Activated naive CD4-positive, alpha-beta T cell treated with anti-CD3 and anti-CD28 coated beads, Interleukin-2, amount 10 ng/mL, durations not matched to agents 7 days and 5 days (primary cell): Measurements from ENCODE around the gene OXER1.

Experiments
- CTCF ChIA-PET: fragments of 350-600 bp; sonication (Branson Sonifier 250); formaldehyde crosslinking; loops from one replicate; lab custom pipeline; 2021; ENCODE audit warnings: antibody characterized with exemption; lab: Charles Lee
- DNase-seq: peaks from one replicate; pipeline ENCODE4 v3.0.0-alpha.2; 2020
- H3K27ac Mint-ChIP-seq: one replicate; pipeline ENCODE4 v1.8.0; 2021; ENCODE audit warnings: mild to moderate bottlenecking, moderate library complexity, mixed read lengths
- H3K27me3 Mint-ChIP-seq: one replicate; pipeline ENCODE4 v1.8.0; 2021; ENCODE audit warnings: mild to moderate bottlenecking, mixed read lengths
- H3K36me3 Mint-ChIP-seq: one replicate; pipeline ENCODE4 v1.8.0; 2021; ENCODE audit warnings: mixed read lengths
- H3K4me1 Mint-ChIP-seq: one replicate; pipeline ENCODE4 v1.8.0; 2021; ENCODE audit warnings: mixed read lengths
- H3K4me3 Mint-ChIP-seq: one replicate; pipeline ENCODE4 v1.8.0; 2021; ENCODE audit warnings: mild to moderate bottlenecking, moderate library complexity, mixed read lengths
- H3K9me3 Mint-ChIP-seq: one replicate; pipeline ENCODE4 v1.8.0; 2021; ENCODE audit warnings: mixed read lengths

The OXER1 gene

GRCh38 chr2:42788478-42788793, 24.5 kb upstream of the OXER1 start:
- Mint-ChIP-seq H3K27me3 (peaks cover 53% of the 10 kb centered on the region), H3K27ac (no peak overlapping the region)
- CTCF ChIA-PET, result no interaction called here

GRCh38 chr2:42787788-42788477, 24.0 kb upstream of the OXER1 start:
- CTCF ChIA-PET, result no interaction called here
- H3K27ac Mint-ChIP-seq, result no peak overlapping the region
- no peaks in the 10 kb centered on the region for H3K9me3 Mint-ChIP-seq
- peaks cover 6% of the 10 kb centered on the region for H3K4me1 Mint-ChIP-seq
- no peak overlapping the region for H3K4me3 Mint-ChIP-seq
- no peak for DNase-seq
- H3K27me3 Mint-ChIP-seq, result peaks cover 50% of the 10 kb centered on the region
- peaks cover 1% of the 10 kb centered on the region for H3K36me3 Mint-ChIP-seq

More at GRCh38 chr2:42788478-42788793, 24.5 kb upstream of the OXER1 start:
- peaks cover 9% of the 10 kb centered on the region for H3K4me1 Mint-ChIP-seq
- H3K9me3 Mint-ChIP-seq, result no peaks in the 10 kb centered on the region
- no peak for DNase-seq
- H3K36me3 Mint-ChIP-seq, result peaks cover 1% of the 10 kb centered on the region
- H3K4me3 Mint-ChIP-seq, result no peak overlapping the region

GRCh38 chr2:42787424-42787787, 23.5 kb upstream of the OXER1 start:
- peaks cover 6% of the 10 kb centered on the region for H3K4me1 Mint-ChIP-seq
- no peaks in the 10 kb centered on the region for H3K9me3 Mint-ChIP-seq
- peaks cover 47% of the 10 kb centered on the region for H3K27me3 Mint-ChIP-seq
- H3K36me3 Mint-ChIP-seq, result peaks cover 1% of the 10 kb centered on the region
- no peak overlapping the region for H3K4me3 Mint-ChIP-seq
- CTCF ChIA-PET, result no interaction called here
- H3K27ac Mint-ChIP-seq, result no peak overlapping the region
- no peak for DNase-seq

- H3K36me3 Mint-ChIP-seq, result no peaks in the 10 kb centered on the region
- H3K9me3 Mint-ChIP-seq, result no peaks in the 10 kb centered on the region
- H3K4me1 Mint-ChIP-seq, result peaks cover 1% of the 10 kb centered on the region
- no peak overlapping the region for H3K27ac Mint-ChIP-seq
- no peak for DNase-seq
- H3K27me3 Mint-ChIP-seq, result peaks cover 40% of the 10 kb centered on the region
- CTCF ChIA-PET, result no interaction called here
- H3K4me3 Mint-ChIP-seq, result no peak overlapping the region
Measured at GRCh38 chr2:42786561-42787345, 22.8 kb upstream of the OXER1 start.

- no peaks in the 10 kb centered on the region for H3K36me3 Mint-ChIP-seq
- no peak overlapping the region for H3K4me3 Mint-ChIP-seq
- peaks cover 3% of the 10 kb centered on the region for H3K9me3 Mint-ChIP-seq
- CTCF ChIA-PET, result no interaction called here
- H3K27ac Mint-ChIP-seq, result no peak overlapping the region
- H3K4me1 Mint-ChIP-seq, result no peaks in the 10 kb centered on the region
- no peak for DNase-seq
- H3K27me3 Mint-ChIP-seq, result peaks cover 18% of the 10 kb centered on the region
Measured at GRCh38 chr2:42784204-42784880, 20.4 kb upstream of the OXER1 start.

- CTCF ChIA-PET, result no interaction called here
- Mint-ChIP-seq H3K27me3 (peaks cover 17% of the 10 kb centered on the region), H3K9me3 (peaks cover 3% of the 10 kb centered on the region), H3K27ac (no peak overlapping the region), H3K36me3 (no peaks in the 10 kb centered on the region), H3K4me3 (no peak overlapping the region), H3K4me1 (no peaks in the 10 kb centered on the region)
- no peak for DNase-seq
Measured at GRCh38 chr2:42783511-42783910, 19.6 kb upstream of the OXER1 start.

GRCh38 chr2:42781181-42781580, 17.2 kb upstream of the OXER1 start:
- H3K4me1 Mint-ChIP-seq, result peaks cover 3% of the 10 kb centered on the region
- CTCF ChIA-PET, result no interaction called here
- H3K9me3 Mint-ChIP-seq, result peaks cover 7% of the 10 kb centered on the region

GRCh38 chr2:42777883-42778805, 14.2 kb upstream of the OXER1 start:
- H3K4me3 Mint-ChIP-seq, result no peak overlapping the region
- H3K36me3 Mint-ChIP-seq, result no peaks in the 10 kb centered on the region
- no peak overlapping the region for H3K27ac Mint-ChIP-seq
- H3K27me3 Mint-ChIP-seq, result peaks cover 4% of the 10 kb centered on the region
- peaks cover 7% of the 10 kb centered on the region for H3K9me3 Mint-ChIP-seq
- CTCF ChIA-PET, result no interaction called here
- no peak for DNase-seq
- H3K4me1 Mint-ChIP-seq, result peaks cover 14% of the 10 kb centered on the region

More at GRCh38 chr2:42781181-42781580, 17.2 kb upstream of the OXER1 start:
- Mint-ChIP-seq H3K27me3 (peaks cover 8% of the 10 kb centered on the region), H3K36me3 (no peaks in the 10 kb centered on the region), H3K27ac (no peak overlapping the region), H3K4me3 (no peak overlapping the region)
- no peak for DNase-seq

- peaks cover 5% of the 10 kb centered on the region for H3K9me3 Mint-ChIP-seq
- DNase-seq, result no peak
- no peaks in the 10 kb centered on the region for H3K27me3 Mint-ChIP-seq
- H3K27ac Mint-ChIP-seq, result no peak overlapping the region
- no peak overlapping the region for H3K4me3 Mint-ChIP-seq
- H3K4me1 Mint-ChIP-seq, result peaks cover 14% of the 10 kb centered on the region
- H3K36me3 Mint-ChIP-seq, result no peaks in the 10 kb centered on the region
- CTCF ChIA-PET, result no interaction called here
Measured at GRCh38 chr2:42775810-42776209, 11.9 kb upstream of the OXER1 start.

GRCh38 chr2:42775186-42775585, 11.3 kb upstream of the OXER1 start:
- H3K36me3 Mint-ChIP-seq, result no peaks in the 10 kb centered on the region
- peaks cover 5% of the 10 kb centered on the region for H3K9me3 Mint-ChIP-seq
- no peak for DNase-seq
- no peak overlapping the region for H3K4me3 Mint-ChIP-seq
- H3K27ac Mint-ChIP-seq, result peak overlapping the region; percentile 52
- CTCF ChIA-PET, result no interaction called here
- no peaks in the 10 kb centered on the region for H3K27me3 Mint-ChIP-seq
- peaks cover 14% of the 10 kb centered on the region for H3K4me1 Mint-ChIP-seq

- Mint-ChIP-seq H3K36me3 (no peaks in the 10 kb centered on the region), H3K9me3 (no peaks in the 10 kb centered on the region), H3K4me3 (no peak overlapping the region), H3K27me3 (no peaks in the 10 kb centered on the region), H3K4me1 (peaks cover 14% of the 10 kb centered on the region), H3K27ac (no peak overlapping the region)
- CTCF ChIA-PET, result no interaction called here
- DNase-seq, result peak; percentile 1
Measured at GRCh38 chr2:42771546-42772153, 7.7 kb upstream of the OXER1 start.

GRCh38 chr2:42770288-42771131, 6.6 kb upstream of the OXER1 start:
- CTCF ChIA-PET, result no interaction called here
- no peaks in the 10 kb centered on the region for H3K9me3 Mint-ChIP-seq
- H3K4me1 Mint-ChIP-seq, result peaks cover 5% of the 10 kb centered on the region
- no peak overlapping the region for H3K4me3 Mint-ChIP-seq
- H3K36me3 Mint-ChIP-seq, result no peaks in the 10 kb centered on the region
- DNase-seq, result peak; percentile 21
- no peak overlapping the region for H3K27ac Mint-ChIP-seq
- no peaks in the 10 kb centered on the region for H3K27me3 Mint-ChIP-seq
